Natural killer cell (primary cell): ENCODE results near the gene BYSL. TPM values are rescaled to one million over a fixed set of nuclear protein-coding genes. Genes with fewer than 3 reads are reported as not detected.

Source experiments
- ATAC-seq, 3 donors: fragments of 150-1000 bp in 2 of 3; fragments of 200-7000 bp in 1 of 3; cut with Tn5 transposase; 1 replicate in 1 of 3; 2 replicates in 2 of 3; pipeline ENCODE4 v1.10.0; 2021; ENCODE audit warnings: mild to moderate bottlenecking in 2 of 3, moderate library complexity in 2 of 3
- DNase-seq, 2 donors: peaks; one replicate each; pipeline versions ENCODE4 v3.0.0 to v3.0.0-alpha.2; 2013 to 2021; ENCODE audit warnings: mixed read lengths in 1 of 2
- H3K27ac ChIP-seq: one replicate; pipeline ENCODE4 v1.5.1; 2013; ENCODE audit warnings: mild to moderate bottlenecking, low read length
- H3K27me3 ChIP-seq: one replicate; pipeline ENCODE4 v1.6.1; 2013; ENCODE audit warnings: low read length; ENCODE audit not compliant: control insufficient read depth, insufficient read depth
- H3K36me3 ChIP-seq: one replicate; pipeline ENCODE4 v1.6.1; 2013; ENCODE audit warnings: low read length; ENCODE audit not compliant: control insufficient read depth, insufficient read depth
- H3K4me1 ChIP-seq: one replicate; pipeline ENCODE4 v1.6.1; 2013; ENCODE audit warnings: low read length; ENCODE audit not compliant: control insufficient read depth, insufficient read depth
- H3K4me3 ChIP-seq: one replicate; pipeline ENCODE4 v1.5.1; 2013; ENCODE audit warnings: low read length
- H3K9me3 ChIP-seq: one replicate; pipeline ENCODE4 v1.6.1; 2013; ENCODE audit warnings: low read length; ENCODE audit not compliant: control insufficient read depth, insufficient read depth
- H3K27ac Mint-ChIP-seq, 2 donors: one replicate each; pipeline ENCODE4 v1.8.0; 2022; ENCODE audit warnings: mild to moderate bottlenecking in 2 of 2, mixed read lengths in 2 of 2, moderate library complexity in 1 of 2
- H3K27me3 Mint-ChIP-seq, 2 donors: one replicate each; pipeline ENCODE4 v1.8.0; 2022; ENCODE audit warnings: low read depth in 2 of 2, mixed read lengths in 2 of 2
- H3K36me3 Mint-ChIP-seq: one replicate; pipeline ENCODE4 v1.8.0; 2022; ENCODE audit warnings: mixed read lengths
- H3K4me1 Mint-ChIP-seq, 2 donors: one replicate each; pipeline ENCODE4 v1.8.0; 2022; ENCODE audit warnings: mixed read lengths in 2 of 2
- H3K4me3 Mint-ChIP-seq: one replicate; pipeline ENCODE4 v1.8.0; 2022; ENCODE audit warnings: mild to moderate bottlenecking, moderate library complexity, mixed read lengths
- H3K9me3 Mint-ChIP-seq, 2 donors: one replicate each; pipeline ENCODE4 v1.8.0; 2022; ENCODE audit warnings: mixed read lengths in 2 of 2
- CTCF ChIP-seq: fragments of 200-600 bp; IDR thresholded peaks from one replicate; pipeline ENCODE4 v1.8.0; 2022; ENCODE audit warnings: antibody characterized with exemption
- WGBS: methylation state at CpG from one replicate; pipeline ENCODE4 v1.1.7; 2013; ENCODE audit warnings: missing lambda C conversion rate; ENCODE audit not compliant: insufficient coverage; 5-methylcytosine and 5-hydroxymethylcytosine counted together
- intact Hi-C: fragments of 100-400 bp; cut with micrococcal nuclease; formaldehyde crosslinking; loops from one replicate; pipeline ENCODE4 v1.14.2; 2022
- total RNA-seq, 4 donors: library from RNA; stranded (reverse); fragments of 120-200 nt in 1 of 4; gene quantifications; one replicate each; pipeline versions ENCODE4 v1.2.3 to v1.2.4, GENCODE V29; 2013 to 2022

The BYSL gene
- total RNA-seq, 3 donors from 2014 or later (not counting 1 experiment from before 2014, with no cell fraction given): 5.4 to 11.6 (median 5.7) TPM

GRCh38 chr6:41976794-41977484 is 55.6 kb downstream of the BYSL start:
- peaks cover 10% of the 10 kb centered on the region for H3K36me3 ChIP-seq
- Mint-ChIP-seq H3K36me3 (no peaks in the 10 kb centered on the region), H3K27me3 (no peaks in the 10 kb centered on the region), H3K4me3 (peak overlapping the region; percentile 17), H3K9me3 (no peaks in the 10 kb centered on the region), H3K27ac (peak overlapping the region; percentile 62 to 71), H3K4me1 (peaks cover 61 to 77% of the 10 kb centered on the region in 2 donors)
- no peaks in the 10 kb centered on the region for H3K27me3 ChIP-seq
- 51% methylated on average over 8 of the region's 9 CpGs for WGBS
- ATAC-seq (no peak), DNase-seq (no peak)
- no peaks in the 10 kb centered on the region for H3K9me3 ChIP-seq
- no peak overlapping the region for H3K27ac ChIP-seq
- TF ChIP-seq CTCF: no peak
- H3K4me1 ChIP-seq: peaks cover 78% of the 10 kb centered on the region
- intact Hi-C loops: no loop called here
- no peak overlapping the region for H3K4me3 ChIP-seq

Other genes with a start within 250 kb of the BYSL start
- 10 to 100 TPM; 56.0 to 66.7 (median 66.2) TPM for gene TFEB, start 185.9 kb upstream of the BYSL start, total RNA-seq
- not detected for gene PGC, start 174.1 kb upstream of the BYSL start, total RNA-seq
- gene FRS3, start 141.6 kb upstream of the BYSL start, total RNA-seq: 1 to 10 TPM; 4.5 to 5.7 (median 5.4) TPM
- not detected for gene PRICKLE4, start 140.7 kb upstream of the BYSL start, total RNA-seq
- gene TOMM6, start 133.8 kb upstream of the BYSL start, total RNA-seq: 100 to 1,000 TPM in 1 of 3 donors, 10 to 100 TPM in 2; 95.0 to 109 (median 96.6) TPM
- gene USP49, start 26.1 kb upstream of the BYSL start, total RNA-seq: 10 to 100 TPM in 2 of 3 donors, 1 to 10 TPM in 1; 6.4 to 15.1 (median 11.5) TPM
- gene MED20, start 360 bp upstream of the BYSL start, total RNA-seq: 10 to 100 TPM in 2 of 3 donors, 1 to 10 TPM in 1; 6.4 to 15.2 (median 15.0) TPM
- 100 to 1,000 TPM; 409 to 438 (median 438) TPM for gene CCND3, start 20.3 kb downstream of the BYSL start, total RNA-seq
- gene TAF8, start 129.0 kb downstream of the BYSL start, total RNA-seq: 10 to 100 TPM; 38.4 to 54.2 (median 47.5) TPM
- under 1 TPM; 0.05 to 0.15 (median 0.14) TPM for gene C6orf132, start 221.1 kb downstream of the BYSL start, total RNA-seq